T-helper 22 cell (primary cell): ENCODE measurements around the gene GAS6.
"Not testable (repeated sequence)": the region's sequence is repeated elsewhere in the genome, so short reads cannot be mapped to it uniquely, and the experiment has no call there.

Experiments used
- DNase-seq: peaks from one replicate; pipeline ENCODE4 v3.0.0-alpha.2; 2020; ENCODE audit warnings: low read depth

Gene GAS6

DNA sequence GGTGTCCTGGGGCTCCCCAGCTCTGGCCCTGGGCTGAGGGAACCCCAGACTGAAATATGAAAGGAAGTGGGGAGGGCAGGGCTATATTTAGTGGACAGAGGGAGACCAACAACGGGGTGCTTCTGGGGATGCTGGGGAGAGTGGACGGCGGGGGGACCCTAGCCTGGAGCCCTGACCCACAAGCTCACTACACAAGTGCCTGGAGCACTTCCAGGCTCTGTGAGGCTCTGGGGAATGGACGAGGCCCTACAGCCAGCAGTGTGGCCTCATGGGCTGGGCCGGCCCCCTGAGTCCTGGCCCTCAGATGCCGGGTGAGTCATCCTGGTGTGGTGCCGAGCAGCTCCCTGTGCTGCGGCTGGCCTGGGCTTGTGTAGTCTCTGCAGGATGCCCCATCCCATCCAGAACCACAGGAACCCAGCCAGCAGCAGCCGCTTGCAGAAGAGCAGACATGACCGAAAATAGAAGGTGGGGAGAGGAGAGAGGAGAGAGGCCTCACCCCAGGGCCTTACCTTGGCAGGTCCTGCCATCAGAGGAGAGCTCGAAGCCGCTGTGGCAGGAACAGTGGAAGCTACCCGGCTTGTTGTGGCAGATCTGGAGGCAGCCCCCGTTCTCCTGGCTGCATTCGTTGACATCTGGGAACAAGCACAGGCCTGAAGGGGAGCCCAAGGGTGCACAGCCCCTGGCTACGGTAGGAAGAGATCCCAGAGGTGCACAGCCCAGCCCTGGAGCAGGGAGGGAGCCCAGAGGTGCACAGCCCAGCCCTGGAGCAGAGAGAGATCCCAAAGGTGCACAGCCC lies 26.1 kb downstream of the GAS6 start:
- no peak for DNase-seq

DNA sequence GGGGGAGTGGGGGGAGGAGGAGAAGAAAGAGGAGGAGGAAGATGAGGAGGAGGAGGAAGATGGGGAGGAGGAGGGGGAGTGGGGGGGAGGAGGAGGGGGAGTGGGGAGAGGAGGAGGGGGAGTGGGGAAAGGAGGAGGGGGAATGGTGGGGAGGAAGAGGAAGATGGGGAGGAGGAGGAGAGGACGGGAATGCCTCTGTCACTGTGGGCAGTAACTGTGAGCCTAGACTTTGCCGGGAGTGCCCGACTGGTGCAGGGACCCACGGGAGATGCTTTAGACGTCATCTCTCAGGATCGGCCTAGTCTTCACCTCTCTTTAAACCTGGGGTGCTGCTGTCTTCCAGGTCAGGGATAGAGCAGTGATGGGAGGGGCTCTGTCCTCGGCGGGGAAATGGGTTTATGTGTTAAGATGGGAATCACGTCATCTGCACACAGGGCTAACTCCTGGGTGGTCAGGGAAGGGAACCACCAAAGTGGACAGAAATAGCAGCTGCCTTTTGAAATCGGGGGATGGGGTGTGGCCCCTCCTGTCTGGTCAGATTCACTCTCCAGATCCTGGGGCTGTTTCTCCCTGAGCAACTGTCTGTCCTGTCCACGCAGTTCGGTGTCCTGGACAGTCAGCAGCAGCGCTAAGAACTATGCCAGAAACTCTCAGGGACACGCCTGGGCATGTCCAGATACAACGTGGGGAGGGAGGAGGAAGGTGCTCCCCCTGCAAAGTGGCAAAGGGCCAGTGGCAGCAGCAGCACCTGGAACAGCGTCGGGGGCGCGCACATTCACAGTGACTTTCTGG lies 26.9 kb downstream of the GAS6 start:
- no peak for DNase-seq

DNA sequence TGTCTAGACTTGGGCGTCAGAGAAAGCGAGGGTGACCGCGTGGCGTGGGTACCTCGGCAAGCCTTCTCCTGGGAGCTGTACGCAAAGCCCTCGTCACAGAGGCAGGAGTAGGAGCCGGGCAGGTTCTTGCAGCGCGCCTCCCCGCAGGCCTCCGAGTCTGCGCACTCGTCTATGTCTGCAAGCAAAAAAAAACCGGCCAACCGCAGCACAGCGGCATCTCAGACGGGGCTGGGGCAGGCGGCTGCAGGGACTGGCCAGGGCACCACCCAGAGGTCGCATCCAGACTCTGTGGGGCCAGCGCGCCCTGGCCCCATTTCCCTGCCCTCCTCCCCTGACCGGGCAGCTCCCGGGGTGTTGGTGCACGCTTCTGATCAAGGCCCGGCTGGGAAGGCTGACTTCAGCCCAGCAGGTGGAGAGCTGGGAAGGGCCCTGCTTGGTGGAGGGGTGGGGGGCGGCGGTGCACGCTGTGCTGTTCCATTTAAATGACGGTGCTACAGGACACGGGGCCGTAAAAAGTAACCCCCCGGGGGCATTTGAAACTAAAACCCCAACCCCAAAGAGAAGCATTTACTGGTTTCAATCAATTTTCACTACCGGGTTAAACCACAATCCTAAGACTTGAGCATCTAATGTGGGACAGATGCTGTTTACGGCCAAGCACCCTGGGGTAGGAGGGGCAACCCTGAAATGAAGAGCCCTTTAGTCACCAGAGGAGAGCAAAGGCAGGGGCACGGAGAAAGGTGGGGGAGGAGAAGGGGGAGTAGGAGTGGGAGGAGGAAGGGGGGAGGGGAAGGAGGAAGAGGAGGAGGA lies 28.2 kb downstream of the GAS6 start:
- DNase-seq = no peak

DNA sequence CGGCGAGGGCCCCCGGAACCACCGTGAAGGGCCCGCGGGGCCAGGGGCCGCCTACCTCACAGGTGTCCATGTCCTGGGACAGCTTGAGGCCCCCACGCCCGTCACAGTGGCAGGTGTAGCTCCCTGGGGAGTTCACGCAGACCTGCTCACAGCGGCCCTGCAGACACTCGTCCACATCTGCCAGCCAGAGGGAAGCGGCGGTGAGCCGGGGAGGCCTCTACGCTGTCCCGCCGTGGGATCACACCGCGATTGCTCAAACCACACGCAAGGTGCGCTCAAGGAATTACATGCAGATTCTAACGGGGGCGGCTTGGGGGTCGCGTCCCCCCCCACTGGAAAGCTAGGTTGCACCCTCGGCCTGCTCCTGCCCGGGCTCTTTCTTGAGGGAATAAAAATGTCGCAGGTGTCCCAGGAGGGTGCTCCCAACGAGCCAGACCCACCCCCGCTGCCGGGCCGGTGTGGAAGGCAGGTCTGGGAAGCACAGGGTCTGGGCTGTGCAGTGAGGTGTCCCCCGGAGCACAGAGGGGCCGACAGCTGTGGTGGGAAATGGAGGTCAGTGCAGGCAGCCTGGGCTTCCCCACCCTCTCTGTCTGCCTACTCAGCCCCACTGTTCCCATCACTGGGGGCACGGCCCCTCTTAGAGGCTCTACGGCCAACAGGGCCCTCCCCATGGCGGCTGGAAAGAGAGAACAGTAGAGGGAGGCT lies 29.2 kb downstream of the GAS6 start:
- no peak for DNase-seq

DNA sequence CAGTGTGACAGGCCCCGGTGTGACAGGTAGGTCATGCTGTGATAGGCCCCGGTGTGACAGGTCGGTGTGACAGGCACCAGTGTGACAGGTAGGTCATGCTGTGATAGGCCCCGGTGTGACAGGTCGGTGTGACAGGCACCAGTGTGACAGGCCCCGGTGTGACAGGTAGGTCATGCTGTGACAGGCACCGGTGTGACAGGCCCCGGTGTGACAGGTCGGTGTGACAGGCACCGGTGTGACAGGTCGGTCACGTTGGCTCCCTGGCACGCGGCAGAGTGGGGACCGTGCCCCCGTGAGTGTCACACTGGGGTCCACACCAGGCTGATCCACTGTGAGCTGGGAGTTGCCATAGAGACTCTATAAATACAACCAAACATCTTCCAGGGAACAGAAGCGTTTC lies 29.9 kb downstream of the GAS6 start:
- DNase-seq = not testable (repeated sequence)

DNA sequence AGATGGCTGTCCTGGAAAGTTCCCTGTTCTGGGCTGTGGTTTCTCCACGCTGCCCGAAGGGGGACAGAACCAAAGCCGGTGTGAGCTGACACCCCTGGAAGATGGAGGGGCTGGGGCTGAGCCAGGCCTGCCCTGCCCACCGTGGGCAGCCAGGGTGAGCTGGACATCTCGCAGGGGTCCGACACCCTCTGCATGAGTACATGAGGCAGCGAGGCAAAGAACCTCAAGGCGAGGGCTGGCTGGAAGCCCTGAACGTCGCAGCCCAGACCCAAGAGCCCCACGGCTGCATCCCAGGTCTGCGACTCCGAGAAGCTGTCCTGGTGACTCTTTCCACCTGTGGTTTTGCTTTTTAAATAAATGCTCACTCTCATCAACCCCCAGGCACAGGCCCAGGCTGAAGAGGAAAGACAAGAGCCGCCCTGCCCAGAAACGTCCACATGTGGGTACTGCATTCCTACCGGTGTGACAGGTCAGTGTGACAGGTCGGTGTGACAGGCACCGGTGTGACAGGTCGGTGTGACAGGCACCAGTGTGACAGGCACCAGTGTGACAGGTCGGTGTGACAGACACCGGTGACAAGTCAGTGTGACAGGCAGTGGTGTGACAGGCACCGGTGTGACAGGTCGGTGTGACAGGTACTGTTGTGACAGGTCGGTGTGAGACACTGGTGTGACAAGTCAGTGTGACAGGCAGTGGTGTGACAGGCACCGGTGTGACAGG lies 30.6 kb downstream of the GAS6 start:
- DNase-seq = no peak

DNA sequence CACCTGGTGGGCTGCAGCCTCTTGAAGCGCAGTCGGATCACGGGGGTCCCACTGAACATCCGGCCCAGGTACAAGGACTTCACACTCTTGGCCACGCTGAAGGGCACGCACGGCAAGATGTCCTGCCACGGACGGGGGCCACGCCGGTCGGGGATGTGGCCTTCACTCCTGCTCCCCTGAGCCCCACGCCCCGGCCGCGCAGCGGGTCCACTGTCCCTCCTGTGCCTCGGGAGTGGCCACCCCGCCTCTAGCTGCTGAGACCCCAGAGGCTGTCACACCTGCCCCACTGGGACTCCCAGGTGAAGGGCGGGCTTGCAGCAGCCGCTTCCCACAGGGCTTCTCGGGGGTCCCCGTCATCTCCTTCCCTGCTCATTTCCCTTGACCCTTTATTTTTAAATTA lies 31.2 kb downstream of the GAS6 start:
- no peak for DNase-seq

DNA sequence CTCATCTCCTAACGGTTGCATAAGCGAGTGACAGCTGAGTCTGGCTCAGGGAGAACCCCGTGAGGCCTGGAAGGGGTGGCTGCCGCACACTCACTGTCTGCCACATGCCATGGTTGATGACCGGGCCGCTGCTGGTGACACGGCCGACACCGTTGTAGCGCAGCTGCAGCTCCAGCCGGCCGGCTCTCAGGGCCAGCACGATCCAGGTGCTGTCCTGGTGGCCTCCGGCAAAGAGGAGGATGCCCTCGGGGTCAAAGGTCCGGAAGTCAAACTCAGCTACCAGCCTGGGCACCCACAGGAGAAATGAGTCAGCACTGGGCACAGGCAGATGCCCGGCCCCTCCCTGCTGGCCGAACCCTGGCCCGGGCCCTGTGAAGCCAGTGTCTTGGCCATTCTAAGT lies 31.7 kb downstream of the GAS6 start:
- DNase-seq = no peak

DNA sequence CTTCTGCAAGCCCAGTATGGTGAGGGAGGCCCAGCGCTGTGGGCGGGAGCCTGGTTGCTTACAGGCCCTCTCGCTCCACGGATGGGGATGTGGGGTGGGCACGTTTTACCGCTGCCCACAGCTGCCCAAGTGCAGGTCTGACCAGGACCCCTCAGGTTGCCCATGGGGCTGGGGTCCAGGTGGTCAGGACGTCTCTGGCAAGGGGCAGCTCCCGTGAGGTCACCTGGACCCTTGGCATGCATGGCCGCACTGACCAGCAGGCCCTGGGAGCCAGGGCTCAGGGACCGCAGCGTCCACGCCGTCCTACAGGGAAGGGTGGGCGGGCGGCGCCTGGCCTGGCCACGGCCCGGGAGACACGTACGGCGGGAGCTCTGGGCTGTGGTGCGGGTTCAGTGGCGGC lies 32.8 kb downstream of the GAS6 start:
- no peak for DNase-seq

DNA sequence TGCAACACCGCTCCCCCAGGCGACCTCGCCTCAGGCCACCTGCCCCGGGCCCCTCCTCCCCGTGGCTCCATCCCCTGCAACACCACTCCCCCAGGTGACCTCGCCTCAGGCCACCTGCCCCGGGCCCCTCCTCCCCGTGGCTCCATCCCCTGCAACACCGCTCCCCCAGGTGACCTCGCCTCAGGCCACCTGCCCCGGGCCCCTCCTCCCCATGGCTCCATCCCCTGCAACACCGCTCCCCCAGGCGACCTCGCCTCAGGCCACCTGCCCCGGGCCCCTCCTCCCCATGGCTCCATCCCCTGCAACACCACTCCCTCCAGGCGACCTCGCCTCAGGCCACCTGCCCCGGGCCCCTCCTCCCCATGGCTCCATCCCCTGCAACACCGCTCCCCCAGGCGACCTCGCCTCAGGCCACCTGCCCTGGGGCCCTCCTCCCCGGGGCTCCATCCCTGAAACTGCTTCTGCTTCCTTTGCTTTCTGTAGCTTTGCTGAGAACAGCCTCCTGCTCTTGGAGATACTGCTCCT lies 33.4 kb downstream of the GAS6 start:
- DNase-seq = not testable (repeated sequence)

DNA sequence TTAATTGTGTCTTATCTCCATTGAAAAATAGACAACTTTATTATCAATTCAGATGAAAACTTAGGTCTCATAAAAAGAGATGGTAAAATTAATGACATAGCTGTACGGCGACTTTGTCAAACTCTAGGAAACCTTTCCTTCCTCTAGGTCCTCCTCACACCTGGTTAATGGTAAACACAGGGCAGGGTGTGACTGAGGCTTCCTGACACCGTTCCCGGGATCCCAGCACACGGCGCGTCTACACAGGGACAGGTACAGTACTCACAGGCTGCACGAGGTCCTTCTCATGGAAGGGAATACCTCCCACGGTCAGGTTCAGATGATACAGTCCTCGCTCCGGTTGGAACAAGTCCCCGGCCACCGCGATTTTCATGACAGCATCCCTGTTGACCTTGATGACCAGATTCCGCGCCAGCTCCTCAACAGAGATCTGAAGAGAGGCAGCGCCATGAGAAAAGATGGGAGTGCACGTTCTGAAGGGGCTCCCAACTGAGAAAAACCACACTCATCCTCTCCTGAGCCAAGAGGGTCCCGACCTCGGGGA lies 35.5 kb downstream of the GAS6 start:
- no peak for DNase-seq

DNA sequence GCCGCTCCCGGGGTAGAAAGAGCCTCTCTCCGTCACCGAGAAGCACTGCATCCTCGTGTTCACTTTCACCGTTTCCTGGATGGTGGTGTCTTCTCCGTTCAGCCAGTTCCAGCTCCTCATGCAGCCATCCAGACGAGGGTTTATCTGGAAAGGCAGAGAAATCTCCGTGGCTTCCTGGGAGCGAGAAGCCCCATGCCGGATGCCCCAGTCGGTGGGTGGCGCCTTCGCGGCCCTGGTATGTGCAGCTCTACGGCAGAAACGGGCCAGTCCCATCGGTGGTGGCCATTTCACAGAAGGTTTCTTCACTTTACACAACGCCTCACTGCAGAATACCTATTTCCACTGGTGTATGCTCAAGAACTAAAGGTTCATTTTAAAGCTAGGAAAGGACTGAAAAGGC lies 36.9 kb downstream of the GAS6 start:
- DNase-seq = no peak

DNA sequence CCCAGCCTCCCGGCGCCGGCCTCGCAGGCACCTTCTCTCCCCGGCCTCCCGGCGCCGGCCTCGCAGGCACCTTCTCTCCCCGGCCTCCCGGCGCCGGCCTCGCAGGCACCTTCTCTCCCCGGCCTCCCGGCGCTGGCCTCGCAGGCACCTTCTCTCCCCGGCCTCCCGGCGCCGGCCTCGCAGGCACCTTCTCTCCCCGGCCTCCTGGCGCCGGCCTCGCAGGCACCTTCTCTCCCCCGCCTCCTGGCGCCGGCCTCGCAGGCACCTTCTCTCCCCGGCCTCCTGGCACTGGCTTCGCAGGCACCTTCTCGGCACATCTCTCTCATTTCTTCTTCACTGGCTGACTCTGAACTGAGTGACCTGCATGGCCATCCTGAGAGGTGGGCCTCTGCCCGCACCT lies 37.4 kb downstream of the GAS6 start:
- DNase-seq = not testable (repeated sequence)

DNA sequence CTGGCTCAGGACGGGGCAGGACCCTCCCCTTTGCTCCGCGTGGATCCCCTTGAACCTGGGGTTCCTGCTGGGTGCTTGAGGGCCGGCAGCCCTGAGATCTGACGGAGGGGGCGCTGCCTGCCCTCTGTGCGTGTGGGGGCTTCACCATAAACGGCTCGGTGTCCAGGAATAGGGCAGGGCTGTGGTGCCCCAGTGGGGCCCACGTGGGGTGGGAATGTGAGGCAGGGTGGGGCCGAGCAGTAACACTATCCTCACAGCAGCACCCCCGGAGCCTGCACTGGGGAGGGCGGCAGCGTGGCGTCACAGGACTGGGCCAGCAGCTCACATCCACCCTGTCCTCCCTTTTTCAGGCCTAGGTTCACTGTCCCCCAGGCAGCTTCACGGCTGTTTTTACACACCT lies 38.0 kb downstream of the GAS6 start:
- DNase-seq = no peak

DNA sequence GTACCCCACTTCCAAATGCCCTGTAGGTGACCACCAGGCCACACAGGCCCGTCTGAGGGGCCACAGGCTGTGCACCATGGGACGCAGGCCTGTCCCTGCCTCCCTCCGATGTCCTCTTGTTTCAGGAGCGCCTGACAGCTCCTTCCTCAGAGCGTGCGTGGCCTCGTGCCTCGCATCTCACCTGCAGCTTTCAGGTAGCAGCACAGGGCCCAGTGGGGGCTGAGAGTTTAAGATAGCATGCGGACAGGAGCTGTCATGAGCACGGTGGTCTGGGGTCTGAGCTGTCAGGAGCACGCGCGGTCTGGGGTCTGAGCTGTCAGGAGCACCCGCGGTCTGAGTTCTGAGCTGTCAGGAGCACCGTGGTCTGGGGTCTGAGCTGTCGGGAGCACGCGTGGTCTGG lies 40.1 kb downstream of the GAS6 start:
- DNase-seq = no peak

DNA sequence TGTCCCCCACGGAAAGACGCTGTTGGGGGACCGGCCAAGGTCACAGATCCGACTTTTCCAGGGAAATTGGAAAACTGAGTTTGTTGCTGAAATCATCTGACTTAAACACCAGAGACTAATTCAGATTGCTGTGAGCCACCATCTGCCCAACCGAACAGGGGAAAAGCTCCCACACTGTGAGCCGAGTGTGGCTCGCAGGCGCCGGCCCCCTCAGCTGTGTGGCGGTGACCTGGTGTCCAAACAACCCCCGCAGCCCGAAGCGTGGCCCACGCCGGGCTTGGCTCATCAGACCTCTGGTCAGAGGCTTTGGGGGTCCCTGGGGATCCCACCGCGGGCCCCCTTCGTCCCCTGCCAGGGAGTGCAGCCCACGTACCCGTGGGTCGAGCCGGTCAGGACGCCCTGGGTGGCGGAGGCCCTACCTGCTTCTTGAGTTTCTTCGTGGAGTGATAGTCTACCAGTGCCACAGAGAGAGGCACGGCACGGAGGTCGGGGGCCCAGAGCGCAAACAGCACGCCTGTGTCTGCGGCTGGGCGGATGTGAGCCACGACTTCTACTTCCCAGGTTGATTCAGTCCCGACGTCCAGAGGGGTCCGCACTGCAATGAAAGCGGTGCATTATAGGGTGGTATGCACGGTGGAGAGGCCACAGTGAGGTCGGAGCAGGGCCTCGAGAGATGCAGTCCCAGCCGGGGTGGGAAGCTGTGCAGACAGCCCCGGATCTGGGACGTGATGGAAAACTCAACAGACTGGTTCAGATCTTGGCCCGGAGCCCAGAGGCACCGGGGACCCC lies 40.7 kb downstream of the GAS6 start:
- DNase-seq = no peak

DNA sequence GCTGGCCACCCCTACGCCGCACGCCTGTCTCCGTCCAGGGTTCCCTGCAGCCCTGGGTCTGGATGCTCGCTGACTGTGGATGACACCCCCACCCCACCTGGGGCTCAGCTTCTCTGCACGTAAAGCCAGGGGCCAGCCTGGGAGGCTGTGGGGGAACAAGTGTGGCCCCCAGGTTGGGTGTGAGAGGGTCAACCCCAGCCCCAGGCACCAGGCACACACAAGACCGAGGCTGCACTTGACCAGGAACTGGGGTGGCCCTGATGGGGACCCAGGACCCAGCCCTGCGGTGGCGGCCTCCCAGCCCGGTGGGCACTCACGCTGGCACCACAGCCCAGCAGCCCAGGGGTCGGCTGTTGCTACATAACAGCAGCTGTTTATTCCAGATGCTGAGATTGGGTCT lies 41.6 kb downstream of the GAS6 start:
- no peak for DNase-seq

DNA sequence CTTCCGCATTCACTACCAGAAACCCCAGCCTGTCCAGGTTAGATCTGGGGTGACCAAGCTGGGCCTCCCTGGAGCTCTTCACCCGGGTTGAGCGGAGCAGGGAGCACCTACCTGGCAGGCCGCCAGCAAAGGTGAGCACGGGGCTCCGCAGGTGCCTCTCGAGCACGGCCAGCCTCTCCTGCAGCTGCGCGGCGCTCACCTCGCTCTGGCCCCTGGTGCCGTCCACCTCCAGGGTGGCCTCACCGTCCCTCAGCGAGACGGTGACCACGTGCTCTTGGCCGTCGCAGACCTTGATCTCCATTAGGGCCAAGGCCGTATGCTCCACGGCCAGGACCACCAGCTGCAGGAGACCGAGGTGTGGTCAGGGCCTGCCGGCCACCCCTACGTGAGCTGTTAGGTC lies 42.0 kb downstream of the GAS6 start:
- DNase-seq = no peak

DNA sequence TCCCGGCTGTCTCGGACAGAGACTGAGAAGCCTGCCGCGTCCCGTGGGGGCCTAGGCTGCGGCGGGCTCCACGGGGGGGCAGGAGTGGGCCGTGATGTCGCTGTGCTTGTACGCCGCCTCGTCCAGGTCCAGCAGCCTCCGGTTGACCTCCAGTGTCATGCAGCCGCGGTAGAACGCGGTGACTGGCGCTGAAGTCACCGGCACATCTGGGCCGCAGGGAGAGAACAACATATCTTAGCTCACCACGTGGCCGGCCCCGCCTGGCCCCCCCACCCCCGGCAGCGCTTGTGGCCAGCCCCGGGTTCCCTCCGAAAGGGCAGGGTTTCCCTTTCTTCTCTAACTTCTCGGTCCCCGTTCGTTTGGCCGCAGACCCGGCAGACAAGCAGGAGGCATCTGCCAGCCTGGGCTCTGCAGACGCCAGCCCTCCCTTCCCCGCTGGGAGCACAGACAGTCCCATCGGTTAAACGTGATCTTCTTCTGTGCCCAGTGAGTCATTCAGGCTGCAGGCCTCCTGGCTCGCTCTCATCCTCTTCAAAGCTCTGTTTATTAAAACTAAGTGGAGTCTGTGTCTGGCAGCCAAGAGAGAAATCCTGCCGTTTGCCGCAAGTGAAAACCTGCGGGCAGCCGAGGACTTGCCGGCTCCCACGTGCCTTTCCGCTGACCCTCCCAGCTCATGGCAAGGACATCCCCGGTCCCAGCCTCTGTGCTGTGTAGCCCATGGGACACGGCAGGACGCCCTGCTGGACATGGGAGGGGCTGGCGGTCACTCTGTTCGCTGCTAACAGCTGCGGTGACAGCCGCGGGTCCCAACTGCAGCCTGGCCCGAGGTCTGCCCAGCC lies 42.8 kb downstream of the GAS6 start:
- DNase-seq = no peak
